Mesodermal cell (in vitro differentiated cells): ENCODE data around the gene GMIP.
"Not testable (repeated sequence)": the region's sequence is repeated elsewhere in the genome, so short reads cannot be mapped to it uniquely, and the experiment has no call there.

ENCODE experiments used
- H3K27ac ChIP-seq: 2 replicates; pipeline ENCODE4 v1.7.0; 2013; ENCODE audit warnings: mild to moderate bottlenecking, low read depth, low read length, moderate library complexity; ENCODE audit not compliant: severe bottlenecking
- H3K36me3 ChIP-seq: 2 replicates; pipeline ENCODE4 v1.7.1; 2013; ENCODE audit warnings: mild to moderate bottlenecking, low read length, moderate library complexity; ENCODE audit not compliant: control insufficient read depth, insufficient read depth
- H3K4me1 ChIP-seq: one replicate; pipeline ENCODE4 v1.7.1; 2013; ENCODE audit warnings: mild to moderate bottlenecking, low read length; ENCODE audit not compliant: insufficient read depth, control insufficient read depth, poor library complexity, severe bottlenecking
- H3K4me3 ChIP-seq: 2 replicates; pipeline ENCODE4 v1.7.0; 2013; ENCODE audit warnings: low read length, control low read depth, mild to moderate bottlenecking; ENCODE audit not compliant: insufficient read depth, poor library complexity, severe bottlenecking; ENCODE audit errors: extremely low read depth
- H3K9me3 ChIP-seq: 2 replicates; pipeline ENCODE4 v1.7.1; 2013; ENCODE audit warnings: mild to moderate bottlenecking, low read length, moderate library complexity; ENCODE audit not compliant: control insufficient read depth
- WGBS, 2 experiments: methylation state at CpG; one replicate each; pipeline ENCODE4 v1.1.5; 2013; ENCODE audit warnings: missing lambda C conversion rate in 2 of 2; ENCODE audit not compliant: insufficient coverage in 2 of 2; 5-methylcytosine and 5-hydroxymethylcytosine counted together

Gene GMIP

GRCh38 chr19:19670070-19670551 is 26.7 kb upstream of the GMIP start:
- Histone ChIP-seq H3K9me3 (peaks cover 5% of the 10 kb centered on the region), H3K4me1 (peaks cover 2% of the 10 kb centered on the region), H3K27ac (no peak overlapping the region), H3K36me3 (peaks cover 35% of the 10 kb centered on the region), H3K4me3 (peak overlapping the region; percentile 92)
- 57 to 74% methylated on average over 6 to 10 of the region's 10 CpGs for WGBS, 2 experiments

- H3K36me3 ChIP-seq, result peaks cover 21% of the 10 kb centered on the region
- H3K4me1 ChIP-seq, result peaks cover 2% of the 10 kb centered on the region
- peak within 1 kb of the TSS; percentile 92 for H3K4me3 ChIP-seq
- H3K27ac ChIP-seq, result peak within 1 kb of the TSS; percentile 64
- 7 to 11% methylated on average over 23 to 35 of the region's 36 CpGs for WGBS, 2 experiments
- no peaks in the 10 kb centered on the region for H3K9me3 ChIP-seq
These were observed 25.0 kb upstream of the GMIP start, which contains the start of gene ZNF101 for GRCh38 chr19:19668230-19669012. Gene ZNF101 (plus strand): TSS chr19:19668839. CDS start chr19:19668964, 125 bp downstream.

DNA sequence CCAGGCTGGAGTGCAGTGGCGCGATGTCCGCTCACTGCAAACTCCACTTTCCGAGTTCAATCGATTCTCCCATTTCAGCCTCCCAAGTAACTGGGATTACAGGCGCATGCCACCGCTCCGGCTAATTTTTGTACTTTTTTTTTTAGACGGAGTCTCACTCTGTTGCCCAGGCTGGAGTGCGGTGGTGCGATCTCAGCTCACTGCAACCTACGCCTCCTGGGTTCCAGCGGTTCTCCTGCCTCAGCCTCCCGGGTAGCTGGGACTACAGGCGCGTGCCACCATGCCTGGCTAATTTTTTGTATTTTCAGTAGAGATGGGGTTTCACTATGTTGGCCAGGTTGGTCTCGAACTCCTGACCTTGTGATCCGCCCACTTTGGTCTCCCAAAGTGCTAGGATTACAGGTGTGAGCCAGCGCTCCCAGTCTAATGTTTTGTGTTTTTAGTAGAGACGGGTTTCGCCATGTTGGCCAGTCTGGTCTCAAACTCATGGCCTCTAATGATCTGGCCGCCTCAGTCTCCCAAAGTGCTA is 22.0 kb upstream of the GMIP start:
- H3K9me3 ChIP-seq, H3K4me3 ChIP-seq, H3K27ac ChIP-seq: not testable (repeated sequence)
- Histone ChIP-seq H3K36me3 (peaks cover 14% of the 10 kb centered on the region), H3K4me1 (peaks cover 19% of the 10 kb centered on the region)
- WGBS, 2 experiments, result 94 to 97% methylated on average over 16 to 18 of the region's 22 CpGs

GRCh38 chr19:19663256-19664120 is 20.0 kb upstream of the GMIP start, which contains the start of gene ATP13A1:
Gene ATP13A1 (minus strand): TSS chr19:19663676. CDS start chr19:19663666, 10 bp downstream.
- Histone ChIP-seq H3K4me1 (peaks cover 23% of the 10 kb centered on the region), H3K4me3 (peak within 1 kb of the TSS; percentile 80), H3K9me3 (no peaks in the 10 kb centered on the region), H3K36me3 (peaks cover 31% of the 10 kb centered on the region), H3K27ac (peak within 1 kb of the TSS; percentile 95)
- WGBS, 2 experiments, result 0 to 1% methylated on average over 61 to 77 of the region's 85 CpGs

GRCh38 chr19:19662871-19663255 is 19.4 kb upstream of the GMIP start:
- Histone ChIP-seq H3K4me1 (peaks cover 21% of the 10 kb centered on the region), H3K4me3 (peak overlapping the region; percentile 80), H3K36me3 (peaks cover 37% of the 10 kb centered on the region), H3K27ac (peak overlapping the region; percentile 95), H3K9me3 (no peaks in the 10 kb centered on the region)
- 2 to 12% methylated on average over 12 to 14 of the region's 17 CpGs for WGBS, 2 experiments

GRCh38 chr19:19662344-19662743 is 18.9 kb upstream of the GMIP start:
- H3K4me3 ChIP-seq, result peak overlapping the region; percentile 80
- no peaks in the 10 kb centered on the region for H3K9me3 ChIP-seq
- H3K27ac ChIP-seq, result no peak overlapping the region
- peaks cover 42% of the 10 kb centered on the region for H3K36me3 ChIP-seq
- 86 to 87% methylated on average over 7 to 8 of the region's 8 CpGs for WGBS, 2 experiments
- peaks cover 21% of the 10 kb centered on the region for H3K4me1 ChIP-seq

DNA sequence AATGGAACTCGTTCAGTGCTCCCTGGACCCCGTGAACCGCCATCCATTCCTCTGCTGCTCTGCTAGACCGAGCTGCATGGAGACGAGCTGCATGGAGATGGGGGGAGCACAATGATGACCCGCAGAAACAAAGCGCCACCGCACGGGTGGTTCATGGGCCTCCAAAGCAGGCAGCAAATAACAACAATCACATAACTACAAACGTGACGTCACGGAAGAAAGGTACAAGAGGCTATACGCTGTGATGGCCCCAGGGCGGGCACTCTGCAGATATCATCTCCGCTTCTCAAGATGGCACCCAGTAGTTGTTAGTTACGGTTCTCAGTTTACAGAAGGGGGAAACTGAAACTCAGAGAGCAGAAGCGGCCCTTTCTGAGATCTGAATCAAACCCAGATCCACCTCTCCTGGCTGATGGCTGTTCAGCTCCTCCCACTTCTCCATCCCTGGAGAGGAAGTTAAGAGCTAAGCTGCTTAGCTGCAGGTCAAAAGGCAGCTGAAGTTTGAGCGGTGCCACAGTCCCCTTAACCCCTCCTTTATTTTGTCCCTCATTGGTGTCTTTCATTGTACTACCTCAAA is 18.3 kb upstream of the GMIP start:
- 93 to 99% methylated on average over 11 to 16 of the region's 18 CpGs for WGBS, 2 experiments
- Histone ChIP-seq H3K27ac (no peak overlapping the region), H3K9me3 (no peaks in the 10 kb centered on the region), H3K36me3 (peaks cover 48% of the 10 kb centered on the region), H3K4me3 (no peak overlapping the region), H3K4me1 (peaks cover 21% of the 10 kb centered on the region)

DNA sequence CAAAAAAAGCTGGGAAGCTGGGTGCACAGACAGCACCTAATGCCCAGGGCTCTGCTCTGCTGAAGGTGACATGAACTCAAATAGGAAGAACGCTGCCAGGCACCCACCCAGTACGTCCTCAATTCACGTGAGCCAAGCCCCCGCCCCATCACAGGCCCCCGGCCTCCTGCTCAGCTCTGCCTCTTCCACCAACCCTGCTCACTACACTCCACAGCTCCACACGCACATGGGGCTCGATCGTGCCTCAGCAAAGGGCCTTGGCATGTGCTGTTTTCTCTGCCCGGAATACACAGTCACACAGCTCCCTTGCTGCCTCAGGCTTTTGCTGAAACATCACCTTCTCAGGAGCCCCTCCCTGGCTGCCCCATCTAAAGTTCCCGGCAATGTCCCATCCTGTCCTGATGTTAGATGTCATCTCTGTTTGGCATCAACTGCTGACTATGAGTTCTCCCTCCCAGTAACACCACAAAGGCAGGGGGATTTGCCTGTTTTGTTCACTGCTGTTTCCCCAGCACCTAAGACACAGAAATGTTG is 17.8 kb upstream of the GMIP start:
- Histone ChIP-seq H3K9me3 (no peaks in the 10 kb centered on the region), H3K36me3 (peaks cover 54% of the 10 kb centered on the region), H3K4me1 (peaks cover 21% of the 10 kb centered on the region), H3K4me3 (no peak overlapping the region), H3K27ac (no peak overlapping the region)
- WGBS, 2 experiments, result 97 to 99% methylated on average over 9 to 10 of the region's 10 CpGs

- no peak overlapping the region for H3K4me3 ChIP-seq
- peaks cover 21% of the 10 kb centered on the region for H3K4me1 ChIP-seq
- WGBS, 2 experiments, result 96 to 97% methylated on average over 14 to 16 of the region's 17 CpGs
- H3K36me3 ChIP-seq, result peaks cover 68% of the 10 kb centered on the region
- H3K9me3 ChIP-seq, result no peaks in the 10 kb centered on the region
- no peak overlapping the region for H3K27ac ChIP-seq
These were observed 16.3 kb upstream of the GMIP start for GRCh38 chr19:19659646-19660245.

DNA sequence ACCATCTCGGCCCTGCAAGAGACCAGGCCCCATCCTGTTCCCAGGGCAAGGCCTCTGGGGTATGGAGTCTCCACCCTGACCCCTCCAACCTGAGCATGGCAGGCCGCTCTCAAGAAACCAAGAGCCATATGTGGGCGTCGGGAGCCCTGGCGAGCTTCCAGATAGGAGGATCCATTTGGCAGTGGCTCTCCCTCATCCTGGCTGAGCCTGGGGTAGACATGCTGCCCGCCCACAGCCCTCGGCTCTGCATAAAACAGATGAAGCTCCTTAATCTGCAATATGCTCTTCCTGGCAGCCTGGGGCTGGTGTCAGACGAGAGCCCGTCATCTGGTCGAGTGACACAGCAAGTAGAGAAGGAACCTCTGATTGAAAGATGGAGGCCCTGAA is 13.9 kb upstream of the GMIP start:
- Histone ChIP-seq H3K4me3 (no peak overlapping the region), H3K36me3 (peaks cover 90% of the 10 kb centered on the region), H3K9me3 (no peaks in the 10 kb centered on the region), H3K27ac (no peak overlapping the region), H3K4me1 (peaks cover 18% of the 10 kb centered on the region)
- WGBS, 2 experiments, result 98% methylated on average over 7 to 10 of the region's 10 CpGs
